ENCODE measurements around the gene ADGRA1.

ADGRA1 gene

GRCh38 chr10:133098426-133099124, 10.9 kb downstream of the ADGRA1 start:
- H3K4me1 ChIP-seq (ENCODE audit: control insufficient read depth, insufficient read depth, low read length), result no peaks in the 10 kb centered on the region
- no peaks in the 10 kb centered on the region for H3K9me3 ChIP-seq (ENCODE audit: control insufficient read depth, insufficient read depth, low read depth, low read length)
- H3K27ac ChIP-seq (ENCODE audit: extremely low read depth, low read depth, low read length), result no peak overlapping the region
- TF ChIP-seq ZNF280D (tag by site-specific recombination; IDR thresholded peaks at IDR 0.05) (no peak), ZNF335 (tag by site-specific recombination; conservative IDR thresholded peaks at IDR 0.05) (no peak), KLF7 (tag by site-specific recombination; IDR thresholded peaks at IDR 0.05; ENCODE audit: borderline replicate concordance) (no peak), ZBTB21 (tag by site-specific recombination; IDR thresholded peaks at IDR 0.05) (no peak)
- TF ChIP-seq, protein P1, sequence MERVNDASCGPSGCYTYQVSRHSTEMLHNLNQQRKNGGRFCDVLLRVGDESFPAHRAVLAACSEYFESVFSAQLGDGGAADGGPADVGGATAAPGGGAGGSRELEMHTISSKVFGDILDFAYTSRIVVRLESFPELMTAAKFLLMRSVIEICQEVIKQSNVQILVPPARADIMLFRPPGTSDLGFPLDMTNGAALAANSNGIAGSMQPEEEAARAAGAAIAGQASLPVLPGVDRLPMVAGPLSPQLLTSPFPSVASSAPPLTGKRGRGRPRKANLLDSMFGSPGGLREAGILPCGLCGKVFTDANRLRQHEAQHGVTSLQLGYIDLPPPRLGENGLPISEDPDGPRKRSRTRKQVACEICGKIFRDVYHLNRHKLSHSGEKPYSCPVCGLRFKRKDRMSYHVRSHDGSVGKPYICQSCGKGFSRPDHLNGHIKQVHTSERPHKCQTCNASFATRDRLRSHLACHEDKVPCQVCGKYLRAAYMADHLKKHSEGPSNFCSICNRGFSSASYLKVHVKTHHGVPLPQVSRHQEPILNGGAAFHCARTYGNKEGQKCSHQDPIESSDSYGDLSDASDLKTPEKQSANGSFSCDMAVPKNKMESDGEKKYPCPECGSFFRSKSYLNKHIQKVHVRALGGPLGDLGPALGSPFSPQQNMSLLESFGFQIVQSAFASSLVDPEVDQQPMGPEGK (tag by site-specific recombination; IDR thresholded peaks at IDR 0.05), result no peak
- ChIA-PET CTCF (no interaction called here), POLR2A (no interaction called here)
- H3K4me3 ChIP-seq (ENCODE audit: low read depth, low read length), result no peak overlapping the region
- H3K36me3 ChIP-seq (ENCODE audit: control insufficient read depth in 2 of 2, insufficient read depth in 1 of 2, low read length in 2 of 2), result no peaks in the 10 kb centered on the region

DNA sequence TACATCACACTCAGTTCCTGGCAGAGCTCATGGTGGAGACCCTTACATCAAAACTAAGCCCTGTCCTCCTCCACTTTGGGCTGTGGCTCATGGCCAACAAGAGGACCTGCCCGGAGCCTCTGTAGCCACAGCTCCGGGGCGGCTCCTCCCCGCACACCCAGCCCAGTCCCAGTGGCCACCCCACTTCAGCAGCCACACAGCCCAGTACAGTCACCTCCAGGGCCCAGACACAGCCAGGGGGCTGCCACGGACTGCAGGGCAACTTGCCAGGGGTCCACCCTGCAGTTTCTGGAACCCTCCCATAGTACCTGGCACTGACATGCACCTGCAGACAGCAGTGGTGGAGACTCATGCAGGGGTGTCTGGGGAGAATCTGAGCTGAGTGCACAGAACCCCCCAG, 11.8 kb downstream of the ADGRA1 start:
- TF ChIP-seq SP7 (tag by site-specific recombination; IDR thresholded peaks at IDR 0.05) (no peak), TCF7L2 (IDR thresholded peaks at IDR 0.05; ENCODE audit: borderline replicate concordance, low read depth, low read length) (no peak), ZNF792 (tag by site-specific recombination; IDR thresholded peaks at IDR 0.05) (no peak), ZNF747 (tag by site-specific recombination; IDR thresholded peaks at IDR 0.05) (no peak), ZNF140 (tag by site-specific recombination; IDR thresholded peaks at IDR 0.05) (no peak), ZBTB21 (tag by site-specific recombination; IDR thresholded peaks at IDR 0.05) (no peak), ZNF335 (tag by site-specific recombination; conservative IDR thresholded peaks at IDR 0.05) (no peak), ZNF112 (tag by site-specific recombination; IDR thresholded peaks at IDR 0.05) (no peak)
- Histone ChIP-seq H3K36me3 (ENCODE audit: control insufficient read depth in 2 of 2, insufficient read depth in 1 of 2, low read length in 2 of 2) (no peaks in the 10 kb centered on the region), H3K4me1 (ENCODE audit: control insufficient read depth, insufficient read depth, low read length) (no peaks in the 10 kb centered on the region), H3K27ac (ENCODE audit: extremely low read depth, low read depth, low read length) (no peak overlapping the region), H3K4me3 (ENCODE audit: low read depth, low read length) (no peak overlapping the region), H3K9me3 (ENCODE audit: control insufficient read depth, insufficient read depth, low read depth, low read length) (no peaks in the 10 kb centered on the region)
- ChIA-PET CTCF (no interaction called here), POLR2A (no interaction called here)

DNA sequence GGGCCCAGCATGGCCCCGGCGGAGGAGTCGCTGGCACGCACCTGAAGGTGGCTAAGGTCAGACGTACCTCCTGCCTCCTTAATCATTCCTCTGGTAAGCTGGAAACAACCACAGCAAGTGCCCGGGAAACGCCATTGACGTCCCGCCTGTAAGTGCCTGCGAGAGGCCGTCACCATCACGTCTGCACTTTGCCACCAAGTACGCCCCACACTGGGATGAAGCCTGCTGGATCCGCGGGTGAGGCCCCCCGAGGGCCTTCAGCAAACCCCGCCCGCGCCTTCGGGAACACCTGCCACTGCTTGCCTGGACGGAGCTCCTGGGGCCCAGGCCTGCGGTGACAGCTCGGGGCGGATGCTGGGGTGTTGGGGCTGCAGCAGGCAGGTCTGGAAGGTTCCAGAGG, 12.5 kb downstream of the ADGRA1 start:
- ChIA-PET POLR2A (no interaction called here), CTCF (no interaction called here)
- H3K27ac ChIP-seq (ENCODE audit: extremely low read depth, low read depth, low read length), result no peak overlapping the region
- H3K4me3 ChIP-seq (ENCODE audit: low read depth, low read length), result no peak overlapping the region
- no peaks in the 10 kb centered on the region for H3K9me3 ChIP-seq (ENCODE audit: control insufficient read depth, insufficient read depth, low read depth, low read length)
- H3K36me3 ChIP-seq (ENCODE audit: control insufficient read depth in 2 of 2, insufficient read depth in 1 of 2, low read length in 2 of 2), result no peaks in the 10 kb centered on the region
- H3K4me1 ChIP-seq (ENCODE audit: control insufficient read depth, insufficient read depth, low read length), result no peaks in the 10 kb centered on the region
- TF ChIP-seq PRDM10 (tag by site-specific recombination; IDR thresholded peaks at IDR 0.05), result no peak
- no peak for TF ChIP-seq TCF7L2 (IDR thresholded peaks at IDR 0.05; ENCODE audit: borderline replicate concordance, low read depth, low read length)
- no peak for TF ChIP-seq ZNF280D (tag by site-specific recombination; IDR thresholded peaks at IDR 0.05)
- peak; percentile 17; the same call in 1 of the 2 replicates for TF ChIP-seq ZIC2 (tag by site-specific recombination; IDR thresholded peaks at IDR 0.05)
